ENCODE measurements around the gene STK40. TPM values are rescaled to one million over a fixed set of nuclear protein-coding genes. Genes with fewer than 3 reads are reported as not detected.

The STK40 gene
- total RNA-seq, 4 donors from 2014 or later = 25.7 to 39.3 (median 30.0) TPM

DNA sequence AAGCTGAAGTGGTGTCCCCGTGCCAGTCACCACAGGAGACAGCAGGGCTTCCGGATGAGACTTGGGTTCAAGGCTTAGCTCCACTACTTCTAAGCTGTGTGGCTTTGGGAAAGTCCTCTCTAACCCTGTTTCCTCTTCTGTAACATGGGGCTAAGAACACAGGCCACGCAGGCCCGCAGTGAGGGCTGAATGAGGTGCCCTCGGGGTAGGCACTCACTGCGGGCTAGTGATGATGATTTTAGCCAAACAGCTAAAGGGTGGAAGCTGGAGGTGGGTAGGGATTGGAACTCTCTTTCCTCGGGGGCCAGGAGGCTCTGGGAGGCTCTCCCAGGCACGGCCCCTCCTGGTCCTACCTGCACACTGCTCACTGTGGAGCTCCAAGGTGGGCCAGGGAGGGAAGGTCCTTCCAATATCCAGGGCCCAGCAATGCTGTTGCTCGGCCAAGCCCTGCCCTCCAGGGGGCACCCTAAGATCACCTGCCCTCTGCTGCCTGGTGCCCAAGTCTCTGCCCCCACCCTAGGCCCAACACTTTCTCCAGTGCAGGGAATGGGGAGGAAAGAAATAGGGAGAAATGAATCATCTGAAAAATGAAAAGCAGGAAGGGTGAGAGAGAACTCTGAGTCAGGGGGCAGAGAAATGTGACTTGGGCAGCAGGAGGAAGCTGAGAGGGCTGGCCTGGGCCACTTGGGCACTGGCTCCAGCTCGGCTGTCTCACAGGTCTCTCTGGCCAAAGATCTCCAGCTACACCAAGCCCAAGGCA is 43.1 kb downstream of the STK40 start:
- no peaks in the 10 kb centered on the region for H3K9me3 ChIP-seq
- H3K27ac ChIP-seq = peak overlapping the region in 3 of 4 donors; percentile 3 to 79 (median 58)
- H3K4me1 ChIP-seq = peaks cover 0 to 7% (median 3%) of the 10 kb centered on the region in 4 donors
- WGBS, 2 donors = 69 to 77% methylated on average over 9 to 10 of the region's 10 CpGs
- H3K27me3 ChIP-seq = no peaks in the 10 kb centered on the region
- DNase-seq (ENCODE audit: low spot score in 2 of 2) = peak; percentile 39 to 44
- no peak overlapping the region for H3K4me3 ChIP-seq
- peaks cover 0 to 82% (median 0%) of the 10 kb centered on the region in 3 donors for H3K36me3 ChIP-seq
- no peak for TF ChIP-seq POLR2A (IDR thresholded peaks at IDR 0.05)
- TF ChIP-seq, protein P1, sequence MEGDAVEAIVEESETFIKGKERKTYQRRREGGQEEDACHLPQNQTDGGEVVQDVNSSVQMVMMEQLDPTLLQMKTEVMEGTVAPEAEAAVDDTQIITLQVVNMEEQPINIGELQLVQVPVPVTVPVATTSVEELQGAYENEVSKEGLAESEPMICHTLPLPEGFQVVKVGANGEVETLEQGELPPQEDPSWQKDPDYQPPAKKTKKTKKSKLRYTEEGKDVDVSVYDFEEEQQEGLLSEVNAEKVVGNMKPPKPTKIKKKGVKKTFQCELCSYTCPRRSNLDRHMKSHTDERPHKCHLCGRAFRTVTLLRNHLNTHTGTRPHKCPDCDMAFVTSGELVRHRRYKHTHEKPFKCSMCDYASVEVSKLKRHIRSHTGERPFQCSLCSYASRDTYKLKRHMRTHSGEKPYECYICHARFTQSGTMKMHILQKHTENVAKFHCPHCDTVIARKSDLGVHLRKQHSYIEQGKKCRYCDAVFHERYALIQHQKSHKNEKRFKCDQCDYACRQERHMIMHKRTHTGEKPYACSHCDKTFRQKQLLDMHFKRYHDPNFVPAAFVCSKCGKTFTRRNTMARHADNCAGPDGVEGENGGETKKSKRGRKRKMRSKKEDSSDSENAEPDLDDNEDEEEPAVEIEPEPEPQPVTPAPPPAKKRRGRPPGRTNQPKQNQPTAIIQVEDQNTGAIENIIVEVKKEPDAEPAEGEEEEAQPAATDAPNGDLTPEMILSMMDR (IDR thresholded peaks at IDR 0.05) = peak; percentile 49 to 75 (median 60)

DNA sequence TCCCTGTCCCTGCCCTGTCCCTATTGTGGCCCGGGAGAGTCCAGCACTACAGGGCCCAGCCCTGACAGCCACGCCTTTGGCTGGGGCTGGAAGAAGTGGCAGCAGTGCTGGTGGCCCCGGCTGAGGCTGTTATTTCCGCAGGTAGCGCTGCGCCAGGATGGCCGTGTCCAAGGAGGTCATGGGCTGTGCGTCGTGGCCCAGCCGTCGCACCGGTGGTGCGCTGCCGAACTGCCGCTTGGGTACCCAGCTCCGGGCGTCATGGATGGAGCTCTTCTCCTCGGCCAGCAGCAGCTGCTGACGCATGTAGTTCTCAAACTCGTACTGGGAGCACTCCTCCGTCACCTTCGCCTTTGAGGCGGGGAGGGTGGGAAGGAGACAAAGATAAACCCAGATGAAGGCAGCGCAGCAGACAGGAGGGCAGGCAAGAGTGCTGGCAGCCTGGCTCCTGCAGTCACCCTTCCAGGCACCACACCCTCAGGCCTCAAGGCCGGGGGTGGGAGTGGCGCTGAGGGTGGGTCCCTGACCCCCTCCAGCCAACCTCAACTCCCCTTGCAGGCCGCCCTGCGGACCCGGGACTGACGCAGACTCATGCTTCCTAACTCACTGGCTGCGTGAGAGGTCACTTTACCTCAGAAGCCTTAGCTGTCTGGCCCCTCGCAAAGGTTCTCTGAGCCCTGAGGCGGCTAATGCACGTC is 44.0 kb downstream of the STK40 start:
- WGBS, 2 donors = 87 to 90% methylated on average over 21 to 22 of the region's 34 CpGs
- H3K36me3 ChIP-seq = peaks cover 0 to 74% (median 0%) of the 10 kb centered on the region in 3 donors

DNA sequence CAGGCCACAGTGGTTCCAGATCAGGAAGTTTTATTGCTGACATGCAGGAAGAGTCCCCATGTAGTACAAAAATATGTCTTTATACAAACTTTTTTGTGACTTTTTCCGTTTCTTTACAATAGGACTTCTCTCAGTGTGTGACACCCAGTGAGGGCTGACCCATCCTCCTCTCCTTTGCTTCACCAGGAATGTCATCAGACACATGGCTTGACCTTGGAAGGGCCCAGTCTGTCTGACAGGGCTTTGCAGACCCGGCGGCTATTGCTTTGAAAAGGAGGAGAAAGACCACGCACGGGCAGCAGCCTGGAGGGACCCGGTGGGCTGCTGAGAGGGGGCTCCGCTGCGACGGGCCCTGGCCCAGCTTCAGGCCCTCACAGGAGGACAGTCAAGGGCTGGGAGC is 46.1 kb downstream of the STK40 start:
- no peak overlapping the region for H3K27ac ChIP-seq
- no peak for TF ChIP-seq EP300 (IDR thresholded peaks at IDR 0.05)
- no peak for TF ChIP-seq POLR2A (IDR thresholded peaks at IDR 0.05)
- TF ChIP-seq, protein P1 (IDR thresholded peaks at IDR 0.05) = no peak

More for the DNA sequence above, 44.0 kb downstream of the STK40 start:
- H3K9me3 ChIP-seq = no peaks in the 10 kb centered on the region
- no peak for TF ChIP-seq EP300 (IDR thresholded peaks at IDR 0.05)
- TF ChIP-seq, protein P1 (IDR thresholded peaks at IDR 0.05) = no peak
- no peak for TF ChIP-seq POLR2A (IDR thresholded peaks at IDR 0.05)
- no peak overlapping the region for H3K4me3 ChIP-seq
- no peak overlapping the region for H3K27ac ChIP-seq
- no peak for DNase-seq (ENCODE audit: low spot score in 2 of 2)
- H3K4me1 ChIP-seq = peaks cover 0 to 7% (median 3%) of the 10 kb centered on the region in 4 donors
- no peaks in the 10 kb centered on the region for H3K27me3 ChIP-seq

DNA sequence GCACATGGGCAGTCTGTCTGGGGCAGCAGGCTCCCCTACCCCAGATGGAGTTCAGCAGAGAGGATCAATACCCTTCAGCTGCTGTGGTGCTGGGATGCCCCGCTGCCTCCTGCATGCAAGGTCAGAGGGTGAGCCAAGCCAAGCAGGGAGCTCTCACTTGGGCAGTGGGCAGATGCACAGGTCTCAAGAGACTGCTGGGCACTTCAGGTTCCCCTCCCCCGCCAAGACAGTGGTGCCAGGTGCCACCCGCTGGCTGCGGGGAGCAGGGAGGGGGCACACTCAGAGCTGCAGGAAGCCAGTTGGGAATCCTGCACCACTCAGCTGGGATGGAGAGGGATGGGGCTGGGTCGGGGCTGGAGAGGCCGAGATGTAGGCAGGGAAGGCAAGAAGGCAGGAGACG is 46.5 kb downstream of the STK40 start:
- DNase-seq (ENCODE audit: low spot score in 2 of 2) = no peak
- peaks cover 0 to 7% (median 3%) of the 10 kb centered on the region in 4 donors for H3K4me1 ChIP-seq
- no peaks in the 10 kb centered on the region for H3K9me3 ChIP-seq
- H3K27me3 ChIP-seq = no peaks in the 10 kb centered on the region
- TF ChIP-seq, protein P1 (IDR thresholded peaks at IDR 0.05) = no peak
- TF ChIP-seq POLR2A (IDR thresholded peaks at IDR 0.05) = no peak
- H3K27ac ChIP-seq = no peak overlapping the region
- no peak overlapping the region for H3K4me3 ChIP-seq
- H3K36me3 ChIP-seq = peaks cover 0 to 51% (median 0%) of the 10 kb centered on the region in 3 donors
- 75 to 87% methylated on average over 7 of the region's 7 CpGs for whole genome bisulfite sequencing, 2 donors

More for the DNA sequence above, 46.1 kb downstream of the STK40 start:
- DNase-seq (ENCODE audit: low spot score in 2 of 2) = no peak
- Histone ChIP-seq H3K4me3 (no peak overlapping the region), H3K4me1 (peaks cover 0 to 7% (median 3%) of the 10 kb centered on the region in 4 donors), H3K9me3 (no peaks in the 10 kb centered on the region), H3K36me3 (peaks cover 0 to 55% (median 0%) of the 10 kb centered on the region in 3 donors), H3K27me3 (no peaks in the 10 kb centered on the region)
- 58 to 64% methylated on average over 9 of the region's 9 CpGs for WGBS, 2 donors

DNA sequence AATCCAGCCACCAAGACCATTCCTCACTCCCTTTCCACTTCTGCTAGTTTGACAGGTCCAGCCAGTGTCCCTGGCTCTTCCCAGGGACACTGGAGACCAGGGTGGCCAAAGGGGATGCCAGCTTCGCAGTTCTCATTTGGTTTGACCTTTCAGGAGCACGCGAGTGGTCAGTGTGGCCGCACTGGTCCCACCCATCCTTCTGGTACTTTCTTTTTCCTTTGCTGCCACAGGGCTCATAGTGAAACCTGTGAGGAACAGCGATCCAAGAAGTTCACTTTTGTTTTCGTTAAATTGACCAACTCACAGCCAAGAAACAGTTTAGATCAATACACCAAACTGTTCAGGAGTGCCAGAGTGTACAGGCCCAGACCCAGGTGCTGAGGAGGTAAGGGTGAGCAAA is 47.9 kb downstream of the STK40 start:
- no peak for DNase-seq (ENCODE audit: low spot score in 2 of 2)
- no peak for TF ChIP-seq EP300 (IDR thresholded peaks at IDR 0.05)
- no peak for TF ChIP-seq POLR2A (IDR thresholded peaks at IDR 0.05)
- TF ChIP-seq, protein P1 (IDR thresholded peaks at IDR 0.05) = no peak
- no peaks in the 10 kb centered on the region for H3K9me3 ChIP-seq
- WGBS, 2 donors = 88 to 89% methylated on average over 6 of the region's 6 CpGs
- no peak overlapping the region for H3K4me3 ChIP-seq
- H3K36me3 ChIP-seq = peaks cover 0 to 37% (median 0%) of the 10 kb centered on the region in 3 donors
- H3K4me1 ChIP-seq = peaks cover 0 to under 1% (median 0%) of the 10 kb centered on the region in 4 donors
- H3K27ac ChIP-seq = no peak overlapping the region
- H3K27me3 ChIP-seq = no peaks in the 10 kb centered on the region
